ENCODE results near the gene IRF2BPL.

DNA sequence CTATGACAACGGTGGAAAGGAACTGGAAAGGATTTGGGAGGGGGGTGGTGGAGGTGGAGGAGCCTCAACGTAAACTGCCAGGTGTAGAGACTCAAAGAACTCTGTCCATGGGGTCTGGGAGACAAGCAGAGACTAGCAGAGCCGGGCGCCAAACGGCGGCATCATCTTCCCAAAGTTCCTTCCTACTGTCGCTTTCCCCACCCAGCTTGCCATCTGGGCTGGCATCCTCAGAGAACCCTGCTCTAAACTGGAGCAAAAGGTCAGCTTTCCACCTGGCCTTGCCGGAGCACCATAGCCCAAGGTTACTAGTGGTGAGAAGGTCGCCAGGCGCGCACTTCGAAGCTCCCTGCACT is 4.0 kb upstream of the IRF2BPL start:
- TF ChIP-seq, protein P1, sequence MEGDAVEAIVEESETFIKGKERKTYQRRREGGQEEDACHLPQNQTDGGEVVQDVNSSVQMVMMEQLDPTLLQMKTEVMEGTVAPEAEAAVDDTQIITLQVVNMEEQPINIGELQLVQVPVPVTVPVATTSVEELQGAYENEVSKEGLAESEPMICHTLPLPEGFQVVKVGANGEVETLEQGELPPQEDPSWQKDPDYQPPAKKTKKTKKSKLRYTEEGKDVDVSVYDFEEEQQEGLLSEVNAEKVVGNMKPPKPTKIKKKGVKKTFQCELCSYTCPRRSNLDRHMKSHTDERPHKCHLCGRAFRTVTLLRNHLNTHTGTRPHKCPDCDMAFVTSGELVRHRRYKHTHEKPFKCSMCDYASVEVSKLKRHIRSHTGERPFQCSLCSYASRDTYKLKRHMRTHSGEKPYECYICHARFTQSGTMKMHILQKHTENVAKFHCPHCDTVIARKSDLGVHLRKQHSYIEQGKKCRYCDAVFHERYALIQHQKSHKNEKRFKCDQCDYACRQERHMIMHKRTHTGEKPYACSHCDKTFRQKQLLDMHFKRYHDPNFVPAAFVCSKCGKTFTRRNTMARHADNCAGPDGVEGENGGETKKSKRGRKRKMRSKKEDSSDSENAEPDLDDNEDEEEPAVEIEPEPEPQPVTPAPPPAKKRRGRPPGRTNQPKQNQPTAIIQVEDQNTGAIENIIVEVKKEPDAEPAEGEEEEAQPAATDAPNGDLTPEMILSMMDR (IDR thresholded peaks at IDR 0.05), result no peak
- peak; percentile 3 for TF ChIP-seq POLR2A (IDR thresholded peaks at IDR 0.05)
- peak in 1 of 3 donors; percentile 45 for TF ChIP-seq POLR2AphosphoS5 (IDR thresholded peaks at IDR 0.05)

All from transverse colon (tissue), 4 donors.